Liver (tissue), 9 donors: ENCODE results near the gene RAB37. TPM values are rescaled to one million over a fixed set of nuclear protein-coding genes. Genes with fewer than 3 reads are reported as not detected.
A peak's percentile ranks its signal among the peaks of the same experiment; 100 is the strongest.

ENCODE experiments used
- DNase-seq: peaks from one replicate; pipeline ENCODE4 v3.0.0-alpha.2; 2017; ENCODE audit warnings: low spot score
- H3K27ac ChIP-seq, 2 donors: one replicate each; pipeline ENCODE4 v1.7.0; 2013; ENCODE audit warnings: inconsistent platforms in 2 of 2, low read length in 2 of 2, control low read depth in 1 of 2, low read depth in 1 of 2, mild to moderate bottlenecking in 1 of 2
- H3K27me3 ChIP-seq, 4 donors: one replicate each; pipeline versions ENCODE4 v1.6.1 to v1.7.0; 2013; ENCODE audit warnings: low read length in 3 of 4, inconsistent platforms in 1 of 4, mild to moderate bottlenecking in 1 of 4, moderate library complexity in 1 of 4; ENCODE audit not compliant: control insufficient read depth in 4 of 4, insufficient read depth in 4 of 4
- H3K36me3 ChIP-seq, 4 donors: one replicate each; pipeline versions ENCODE4 v1.6.1 to v1.7.0; 2013; ENCODE audit warnings: low read length in 3 of 4, mild to moderate bottlenecking in 3 of 4, low read depth in 1 of 4, moderate library complexity in 1 of 4; ENCODE audit not compliant: control insufficient read depth in 4 of 4, insufficient read depth in 3 of 4
- H3K4me1 ChIP-seq, 4 donors: one replicate each; pipeline versions ENCODE4 v1.6.1 to v1.7.0; 2013; ENCODE audit warnings: low read length in 3 of 4, mild to moderate bottlenecking in 3 of 4, moderate library complexity in 1 of 4; ENCODE audit not compliant: control insufficient read depth in 4 of 4, insufficient read depth in 4 of 4
- H3K4me3 ChIP-seq, 3 donors: one replicate each; pipeline versions ENCODE4 v1.6.1 to v1.7.0; 2013; ENCODE audit warnings: low read length in 3 of 3, control low read depth in 1 of 3, low read depth in 1 of 3, mild to moderate bottlenecking in 1 of 3
- H3K9ac ChIP-seq, 2 donors: one replicate each; pipeline ENCODE4 v1.7.0; 2013; ENCODE audit warnings: low read length in 2 of 2, mild to moderate bottlenecking in 2 of 2, moderate library complexity in 2 of 2, control low read depth in 1 of 2, low read depth in 1 of 2
- H3K9me3 ChIP-seq, 4 donors: one replicate each; pipeline versions ENCODE4 v1.6.1 to v1.7.0; 2013; ENCODE audit warnings: low read length in 3 of 4; ENCODE audit not compliant: control insufficient read depth in 4 of 4
- EGR1 ChIP-seq, 2 donors: IDR thresholded peaks; 2 replicates each; pipeline ENCODE4 v1.6.1; 2016 to 2018; ENCODE audit warnings: antibody characterized with exemption in 2 of 2, low read depth in 2 of 2
- FOXA1 ChIP-seq: IDR thresholded peaks from 2 replicates; pipeline ENCODE4 v1.6.1; 2016; ENCODE audit warnings: antibody characterized with exemption
- FOXA2 ChIP-seq: IDR thresholded peaks from 2 replicates; pipeline ENCODE4 v1.6.1; 2016; ENCODE audit warnings: antibody characterized with exemption
- GABPA ChIP-seq, 2 donors: IDR thresholded peaks in 1 of 2; conservative IDR thresholded peaks in 1 of 2; 2 replicates each; pipeline ENCODE4 v1.6.1; 2016; ENCODE audit warnings: antibody characterized with exemption in 2 of 2, mild to moderate bottlenecking in 1 of 2, moderate library complexity in 1 of 2
- HNF4A ChIP-seq, 2 donors: conservative IDR thresholded peaks; 2 replicates each; pipeline ENCODE4 v1.6.1; 2016; ENCODE audit warnings: antibody characterized with exemption in 2 of 2, mild to moderate bottlenecking in 2 of 2
- HNF4G ChIP-seq: IDR thresholded peaks from 2 replicates; pipeline ENCODE4 v1.6.1; 2016; ENCODE audit warnings: antibody characterized with exemption
- JUND ChIP-seq, 2 donors: IDR thresholded peaks; 2 replicates each; pipeline ENCODE4 v1.6.1; 2016; ENCODE audit warnings: antibody characterized with exemption in 2 of 2
- NR2F2 ChIP-seq: IDR thresholded peaks from 2 replicates; pipeline ENCODE4 v1.6.1; 2016; ENCODE audit warnings: antibody characterized with exemption
- RAD21 ChIP-seq, 2 donors: IDR thresholded peaks; 2 replicates each; pipeline ENCODE4 v1.6.1; 2016; ENCODE audit warnings: antibody characterized with exemption in 2 of 2, mild to moderate bottlenecking in 2 of 2
- RXRA ChIP-seq, 2 donors: IDR thresholded peaks; 2 replicates each; pipeline ENCODE4 v1.6.1; 2017 to 2018; ENCODE audit warnings: antibody characterized with exemption in 2 of 2, mild to moderate bottlenecking in 1 of 2
- SP1 ChIP-seq: IDR thresholded peaks from 2 replicates; pipeline ENCODE4 v1.6.1; 2018; ENCODE audit warnings: antibody characterized with exemption, mild to moderate bottlenecking
- TAF1 ChIP-seq: conservative IDR thresholded peaks from 2 replicates; pipeline ENCODE4 v1.6.1; 2016; ENCODE audit warnings: antibody characterized with exemption, mild to moderate bottlenecking
- YY1 ChIP-seq: IDR thresholded peaks from 2 replicates; pipeline ENCODE4 v1.6.1; 2016; ENCODE audit warnings: antibody characterized with exemption, mild to moderate bottlenecking
- WGBS: extraction: QIAGEN DNeasy Blood & Tissue Kit; methylation state at CpG from one replicate; pipeline ENCODE4 v1.1.7; 2013; 5-methylcytosine and 5-hydroxymethylcytosine counted together
- polyA plus RNA-seq, 2 donors: library from polyadenylated mRNA; stranded (reverse) in 1 of 2; unstranded in 1 of 2; fragments of 200-250 nt in 1 of 2; fragments of >200 nt in 1 of 2; fragmentation: Nextera tagmentation in 1 of 2; extraction: Ambion mirVana in 1 of 2; gene quantifications; one replicate each; pipeline versions ENCODE4 v1.2.1 to v1.2.3, GENCODE V29; 2013 to 2015
- total RNA-seq, 2 donors: library from RNA; depleted of rRNA; stranded (reverse); fragments of >200 nt; gene quantifications; one replicate each; pipeline ENCODE4 v1.2.3, GENCODE V29; 2014
- TF ChIP-seq, protein P1 (sequence below): IDR thresholded peaks from 2 replicates; pipeline ENCODE4 v1.6.1; 2016; ENCODE audit warnings: antibody characterized with exemption, mild to moderate bottlenecking
- TF ChIP-seq, protein P2 (sequence below): IDR thresholded peaks from 2 replicates; pipeline ENCODE4 v1.6.1; 2016; ENCODE audit warnings: antibody characterized with exemption
- donor health status: healthy.
- donor health status: healthy.
- donor health status: healthy.
- donor health status: healthy.
- donor health status: healthy.

The RAB37 gene
- total and polyA plus RNA-seq, 4 donors: 5.1 to 8.8 (median 5.6) TPM

DNA sequence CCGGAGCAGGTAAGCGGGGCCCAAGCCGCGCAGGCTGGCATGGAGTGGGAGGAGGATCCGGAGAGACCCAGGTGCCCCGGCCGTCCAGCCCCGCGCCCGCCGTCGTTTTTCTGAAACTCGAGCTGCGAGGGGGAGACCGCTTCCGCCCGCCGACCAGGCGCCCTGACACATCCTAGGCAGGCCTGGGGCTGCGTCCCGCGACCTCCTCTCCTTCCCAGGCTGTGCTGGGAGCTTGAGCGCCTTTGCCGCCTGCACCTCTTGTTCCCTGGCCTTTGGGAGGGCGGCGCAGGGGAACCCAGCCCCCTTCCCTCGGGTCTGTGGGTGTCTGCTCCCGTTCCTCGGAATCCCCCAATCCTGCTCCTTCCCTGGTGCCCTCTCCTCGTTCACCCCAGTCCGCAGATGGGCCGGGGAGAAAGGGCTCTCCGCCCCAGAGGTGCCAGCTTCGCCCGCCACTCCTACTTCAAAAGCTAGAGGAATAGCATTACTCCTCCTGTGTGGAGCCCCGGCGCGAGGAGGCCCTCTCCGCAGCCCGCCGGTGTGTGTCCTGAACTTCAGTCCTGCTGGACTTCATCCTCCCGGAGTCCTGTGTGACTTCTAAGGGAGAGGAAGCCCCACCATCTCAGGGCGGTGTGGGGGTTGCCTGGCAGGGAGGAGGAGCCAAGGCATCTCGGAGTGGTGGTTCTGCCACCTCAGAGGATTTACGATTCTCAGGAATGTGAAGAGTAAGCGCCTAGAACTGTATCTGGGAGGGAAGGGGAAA, 12.4 kb downstream of the RAB37 start (continued):
- TF ChIP-seq, protein P1, sequence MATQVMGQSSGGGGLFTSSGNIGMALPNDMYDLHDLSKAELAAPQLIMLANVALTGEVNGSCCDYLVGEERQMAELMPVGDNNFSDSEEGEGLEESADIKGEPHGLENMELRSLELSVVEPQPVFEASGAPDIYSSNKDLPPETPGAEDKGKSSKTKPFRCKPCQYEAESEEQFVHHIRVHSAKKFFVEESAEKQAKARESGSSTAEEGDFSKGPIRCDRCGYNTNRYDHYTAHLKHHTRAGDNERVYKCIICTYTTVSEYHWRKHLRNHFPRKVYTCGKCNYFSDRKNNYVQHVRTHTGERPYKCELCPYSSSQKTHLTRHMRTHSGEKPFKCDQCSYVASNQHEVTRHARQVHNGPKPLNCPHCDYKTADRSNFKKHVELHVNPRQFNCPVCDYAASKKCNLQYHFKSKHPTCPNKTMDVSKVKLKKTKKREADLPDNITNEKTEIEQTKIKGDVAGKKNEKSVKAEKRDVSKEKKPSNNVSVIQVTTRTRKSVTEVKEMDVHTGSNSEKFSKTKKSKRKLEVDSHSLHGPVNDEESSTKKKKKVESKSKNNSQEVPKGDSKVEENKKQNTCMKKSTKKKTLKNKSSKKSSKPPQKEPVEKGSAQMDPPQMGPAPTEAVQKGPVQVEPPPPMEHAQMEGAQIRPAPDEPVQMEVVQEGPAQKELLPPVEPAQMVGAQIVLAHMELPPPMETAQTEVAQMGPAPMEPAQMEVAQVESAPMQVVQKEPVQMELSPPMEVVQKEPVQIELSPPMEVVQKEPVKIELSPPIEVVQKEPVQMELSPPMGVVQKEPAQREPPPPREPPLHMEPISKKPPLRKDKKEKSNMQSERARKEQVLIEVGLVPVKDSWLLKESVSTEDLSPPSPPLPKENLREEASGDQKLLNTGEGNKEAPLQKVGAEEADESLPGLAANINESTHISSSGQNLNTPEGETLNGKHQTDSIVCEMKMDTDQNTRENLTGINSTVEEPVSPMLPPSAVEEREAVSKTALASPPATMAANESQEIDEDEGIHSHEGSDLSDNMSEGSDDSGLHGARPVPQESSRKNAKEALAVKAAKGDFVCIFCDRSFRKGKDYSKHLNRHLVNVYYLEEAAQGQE: no peak

DNA sequence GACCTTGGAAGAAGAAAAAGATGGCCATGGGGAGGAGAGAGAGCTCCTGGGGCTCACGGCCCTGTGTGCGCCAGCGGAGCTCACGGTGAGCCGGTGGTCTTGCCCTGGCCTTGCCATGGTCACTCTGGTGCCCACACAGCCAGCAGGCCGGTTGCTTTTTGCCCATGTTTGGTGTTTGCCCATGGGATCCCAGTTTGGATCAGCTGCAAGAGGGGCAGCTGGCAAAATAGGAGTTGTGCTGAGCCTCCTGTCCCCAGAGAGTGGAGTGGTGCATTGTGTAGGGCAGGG, 12.9 kb downstream of the RAB37 start:
- Histone ChIP-seq H3K4me3 (peak overlapping the region; percentile 76 to 96 (median 94)), H3K36me3 (no peaks in the 10 kb centered on the region), H3K27me3 (no peaks in the 10 kb centered on the region), H3K4me1 (peaks cover 22 to 63% (median 40%) of the 10 kb centered on the region in 4 donors), H3K9ac (peak overlapping the region; percentile 77 to 95), H3K27ac (peak overlapping the region; percentile 83 to 89), H3K9me3 (no peaks in the 10 kb centered on the region)
- TF ChIP-seq SP1: no peak
- no peak for TF ChIP-seq YY1
- no peak for TF ChIP-seq JUND (IDR thresholded peaks at IDR 0.05)
- no peak for TF ChIP-seq HNF4G
- TF ChIP-seq, protein P1: no peak
- no peak for DNase-seq
- WGBS: 24% methylated on average over 6 of the region's 6 CpGs

DNA sequence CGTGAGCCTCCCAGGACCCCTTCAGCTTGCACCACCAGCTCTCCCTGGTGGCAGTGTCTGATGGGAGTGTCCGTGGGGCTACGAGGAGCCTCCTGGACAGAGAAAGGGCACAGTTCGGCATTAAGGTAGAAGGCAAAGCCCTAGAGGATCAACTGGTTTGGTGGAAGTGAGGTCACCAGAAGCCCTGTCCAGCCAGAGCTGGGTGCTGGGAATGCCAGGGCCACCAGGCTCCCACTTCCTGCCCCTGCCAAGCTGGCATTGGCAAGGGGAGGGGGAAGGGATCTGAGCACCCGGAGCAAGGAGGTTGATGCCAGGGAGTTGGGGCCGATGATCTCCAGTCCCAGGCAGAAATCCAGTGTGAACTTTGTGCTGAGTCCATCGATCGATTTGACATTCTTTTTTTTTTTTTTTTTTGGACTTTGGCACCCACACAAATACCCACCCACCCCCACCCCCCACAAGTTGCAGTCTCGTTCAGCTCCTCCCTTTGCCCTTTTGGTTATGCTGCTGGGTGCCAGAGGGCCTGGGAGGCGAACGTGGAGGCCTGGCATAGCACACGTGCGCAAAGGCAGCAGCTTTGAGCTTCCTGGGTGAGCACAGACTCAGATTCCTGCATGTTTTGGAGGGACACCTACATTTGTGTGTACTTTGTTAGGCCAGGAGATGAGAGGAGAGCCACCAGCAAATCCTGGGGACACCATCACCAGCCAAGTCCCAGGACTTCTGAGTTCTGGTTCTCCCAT, 13.4 kb downstream of the RAB37 start:
- DNase-seq: no peak
- TF ChIP-seq YY1 (peak; percentile 86), RAD21 (IDR thresholded peaks at IDR 0.05) (peak; percentile 55 to 59), FOXA1 (peak; percentile 27), FOXA2 (peak; percentile 28), HNF4A (conservative IDR thresholded peaks at IDR 0.05) (peak; percentile 100), EGR1 (IDR thresholded peaks at IDR 0.05; ENCODE audit: low read depth in 2 of 2) (peak; percentile 24 to 72), RXRA (IDR thresholded peaks at IDR 0.05) (peak; percentile 97 to 98), TAF1 (peak; percentile 93), GABPA (IDR thresholded peaks at IDR 0.05 in 1 of 2, conservative IDR thresholded peaks at IDR 0.05 in 1 of 2) (peak in 1 of 2 donors; percentile 81), SP1 (peak; percentile 99), NR2F2 (peak; percentile 51)
- TF ChIP-seq, protein P1: peak; percentile 96
- TF ChIP-seq, protein P2, sequence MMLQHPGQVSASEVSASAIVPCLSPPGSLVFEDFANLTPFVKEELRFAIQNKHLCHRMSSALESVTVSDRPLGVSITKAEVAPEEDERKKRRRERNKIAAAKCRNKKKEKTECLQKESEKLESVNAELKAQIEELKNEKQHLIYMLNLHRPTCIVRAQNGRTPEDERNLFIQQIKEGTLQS: peak; percentile 80

More for the DNA sequence above, 13.4 kb downstream of the RAB37 start:
- WGBS: 16% methylated on average over 13 of the region's 13 CpGs
- H3K4me3 ChIP-seq: peak overlapping the region; percentile 76 to 96 (median 94)
- H3K27me3 ChIP-seq: no peaks in the 10 kb centered on the region
- no peaks in the 10 kb centered on the region for H3K36me3 ChIP-seq
- peak overlapping the region; percentile 90 to 98 for H3K27ac ChIP-seq
- peak overlapping the region; percentile 77 to 95 for H3K9ac ChIP-seq
- peaks cover 19 to 63% (median 45%) of the 10 kb centered on the region in 4 donors for H3K4me1 ChIP-seq
- H3K9me3 ChIP-seq: no peaks in the 10 kb centered on the region
